ENCODE results near the gene QRFP.

GRCh38 chr9:130879863-130880411, 16.7 kb downstream of the QRFP start:
- no peak for TF ChIP-seq TAF1 (IDR thresholded peaks at IDR 0.05; ENCODE audit: low read depth, low read length)
- TF ChIP-seq POLR2AphosphoS5 (IDR thresholded peaks at IDR 0.05; ENCODE audit: low read depth, low read length), result no peak
- no peak for TF ChIP-seq POLR2A (IDR thresholded peaks at IDR 0.05; ENCODE audit: low read depth, low read length)
- no peak for TF ChIP-seq SPI1 (IDR thresholded peaks at IDR 0.05; ENCODE audit: low read depth, low read length)
- no peak for TF ChIP-seq POU2F2 (IDR thresholded peaks at IDR 0.05; ENCODE audit: low read depth, low read length)
- TF ChIP-seq PAX5 (IDR thresholded peaks at IDR 0.05; ENCODE audit: insufficient read depth, low read length, severe bottlenecking), result no peak

Data from GM12891 (cell line).